Neuronal stem cell (in vitro differentiated cells): ENCODE measurements around the gene HLA-DOA.

Experiments used
- DNase-seq: peaks from one replicate; pipeline ENCODE4 v3.0.0-alpha.2; 2013; ENCODE audit warnings: low spot score
- H2AFZ ChIP-seq: one replicate; pipeline ENCODE4 v1.6.1; 2013; ENCODE audit warnings: mild to moderate bottlenecking, low read length, inconsistent platforms
- H2AK5ac ChIP-seq: 2 replicates; pipeline ENCODE4 v1.6.1; 2013; ENCODE audit warnings: low read depth, mild to moderate bottlenecking, inconsistent platforms, low read length, moderate library complexity, mixed read lengths
- H2BK120ac ChIP-seq: 2 replicates; pipeline ENCODE4 v1.6.1; 2013; ENCODE audit warnings: low read depth, mild to moderate bottlenecking, inconsistent platforms, low read length, moderate library complexity, mixed read lengths
- H2BK12ac ChIP-seq: one replicate; pipeline ENCODE4 v1.6.1; 2013; ENCODE audit warnings: low read length, inconsistent platforms
- H2BK15ac ChIP-seq: 2 replicates; pipeline ENCODE4 v1.6.1; 2013; ENCODE audit warnings: mild to moderate bottlenecking, low read length, inconsistent platforms, mixed read lengths
- H2BK5ac ChIP-seq: one replicate; pipeline ENCODE4 v1.6.1; 2013; ENCODE audit warnings: inconsistent platforms, mild to moderate bottlenecking, low read length, moderate library complexity
- H3K14ac ChIP-seq: one replicate; pipeline ENCODE4 v1.6.1; 2013; ENCODE audit warnings: low read length, inconsistent platforms
- H3K18ac ChIP-seq: 2 replicates; pipeline ENCODE4 v1.6.1; 2013; ENCODE audit warnings: low read length, inconsistent platforms
- H3K23ac ChIP-seq: 2 replicates; pipeline ENCODE4 v1.6.1; 2013; ENCODE audit warnings: low read depth, mild to moderate bottlenecking, mixed read lengths, low read length, inconsistent platforms; ENCODE audit not compliant: poor library complexity
- H3K27ac ChIP-seq: replicated peaks from 3 replicates; pipeline ENCODE4 v1.5.1; 2013; ENCODE audit warnings: low read length, inconsistent platforms
- H3K27me3 ChIP-seq, 3 experiments: 2 replicates each; pipeline ENCODE4 v1.6.1; 2013; ENCODE audit warnings: low read length in 3 of 3, mild to moderate bottlenecking in 2 of 3, inconsistent platforms in 1 of 3, low read depth in 1 of 3, mixed read lengths in 1 of 3, moderate library complexity in 1 of 3; ENCODE audit not compliant: control insufficient read depth in 3 of 3, insufficient read depth in 3 of 3
- H3K36me3 ChIP-seq, 2 donors: replicated peaks in 1 of 2; 2 replicates each; pipeline ENCODE4 v1.6.1; 2013; ENCODE audit warnings: low read length in 2 of 2; ENCODE audit not compliant: control insufficient read depth in 2 of 2, insufficient read depth in 2 of 2
- H3K4ac ChIP-seq: 2 replicates; pipeline ENCODE4 v1.6.1; 2013; ENCODE audit warnings: inconsistent platforms, mild to moderate bottlenecking, low read length, moderate library complexity
- H3K4me1 ChIP-seq, 2 donors: 1 replicate in 1 of 2; 2 replicates in 1 of 2; pipeline ENCODE4 v1.6.1; 2013; ENCODE audit warnings: low read length in 2 of 2, low read depth in 1 of 2; ENCODE audit not compliant: control insufficient read depth in 2 of 2, insufficient read depth in 1 of 2
- H3K4me2 ChIP-seq: one replicate; pipeline ENCODE4 v1.6.1; 2013; ENCODE audit warnings: mild to moderate bottlenecking, low read length, inconsistent platforms; ENCODE audit not compliant: insufficient read depth, poor library complexity, severe bottlenecking
- H3K4me3 ChIP-seq, 2 donors: 2 replicates each; pipeline ENCODE4 v1.5.1; 2013; ENCODE audit warnings: low read length in 2 of 2, mild to moderate bottlenecking in 2 of 2, inconsistent platforms in 1 of 2, moderate library complexity in 1 of 2
- H3K79me1 ChIP-seq: one replicate; pipeline ENCODE4 v1.6.1; 2013; ENCODE audit warnings: low read depth, mild to moderate bottlenecking, inconsistent platforms, low read length, moderate library complexity
- H3K9ac ChIP-seq: one replicate; pipeline ENCODE4 v1.6.1; 2013; ENCODE audit warnings: mild to moderate bottlenecking, low read depth, low read length, inconsistent platforms; ENCODE audit not compliant: poor library complexity
- H3K9me3 ChIP-seq, 2 donors: replicated peaks in 1 of 2; 2 replicates each; pipeline versions ENCODE3 to v1.6.1; 2013; ENCODE audit warnings: low read length in 2 of 2, mild to moderate bottlenecking in 2 of 2, inconsistent platforms in 1 of 2, low read depth in 1 of 2, mixed read lengths in 1 of 2, moderate library complexity in 1 of 2; ENCODE audit not compliant: control insufficient read depth in 2 of 2, insufficient read depth in 1 of 2
- H4K8ac ChIP-seq: one replicate; pipeline ENCODE4 v1.6.1; 2013; ENCODE audit warnings: low read depth, mild to moderate bottlenecking, inconsistent platforms, low read length, moderate library complexity
- H4K91ac ChIP-seq: one replicate; pipeline ENCODE4 v1.6.1; 2013; ENCODE audit warnings: low read length, low read depth, mild to moderate bottlenecking, inconsistent platforms; ENCODE audit not compliant: poor library complexity
- WGBS, 2 donors: extraction: QIAGEN DNeasy Blood & Tissue Kit; methylation state at CpG; one replicate each; pipeline ENCODE4 v1.1.7; 2013; ENCODE audit warnings: missing lambda C conversion rate in 2 of 2, mixed read lengths in 1 of 2; ENCODE audit not compliant: insufficient read length in 2 of 2, insufficient replicate concordance in 1 of 2; ENCODE audit errors: extremely low coverage in 2 of 2; 5-methylcytosine and 5-hydroxymethylcytosine counted together

Gene HLA-DOA

GRCh38 chr6:32982084-32982701, 27.2 kb downstream of the HLA-DOA start:
- Histone ChIP-seq H3K27ac (peak overlapping the region; percentile 41), H3K18ac (no peak overlapping the region), H3K4me1 (peaks cover 0 to 1% of the 10 kb centered on the region in 2 donors), H2AFZ (no peak overlapping the region), H3K36me3 (peaks cover 35 to 54% of the 10 kb centered on the region in 2 donors), H2BK120ac (no peak overlapping the region), H2BK5ac (no peak overlapping the region), H2BK15ac (no peak overlapping the region), H3K9me3 (no peaks in the 10 kb centered on the region), H3K14ac (no peak overlapping the region), H3K4me3 (no peak overlapping the region), H2BK12ac (no peak overlapping the region), H3K27me3 (no peaks in the 10 kb centered on the region), H3K79me1 (peaks cover 11% of the 10 kb centered on the region), H2AK5ac (no peak overlapping the region), H3K4ac (no peak overlapping the region), H3K9ac (no peak overlapping the region), H4K91ac (no peak overlapping the region), H3K23ac (no peak overlapping the region), H3K4me2 (no peak overlapping the region), H4K8ac (no peak overlapping the region)
- no CpG with 5 or more reads among the region's 8 CpGs for WGBS, 2 donors
- no peak for DNase-seq

GRCh38 chr6:32980488-32981038, 28.8 kb downstream of the HLA-DOA start:
- Histone ChIP-seq H3K4ac (no peak overlapping the region), H2AFZ (no peak overlapping the region), H3K4me2 (no peak overlapping the region), H2BK15ac (no peak overlapping the region), H3K4me1 (peaks cover under 1 to 1% of the 10 kb centered on the region in 2 donors), H3K14ac (no peak overlapping the region), H3K36me3 (peaks cover 50 to 70% of the 10 kb centered on the region in 2 donors), H3K18ac (no peak overlapping the region), H2BK5ac (no peak overlapping the region), H2BK12ac (no peak overlapping the region), H2BK120ac (no peak overlapping the region), H3K27ac (no peak overlapping the region), H3K4me3 (no peak overlapping the region), H3K23ac (no peak overlapping the region), H4K91ac (no peak overlapping the region), H3K9ac (peak overlapping the region; percentile 18), H3K27me3 (no peaks in the 10 kb centered on the region), H3K79me1 (peaks cover 12% of the 10 kb centered on the region), H2AK5ac (no peak overlapping the region), H4K8ac (no peak overlapping the region), H3K9me3 (no peaks in the 10 kb centered on the region)
- DNase-seq: no peak
- WGBS, 2 donors: no CpG with 5 or more reads among the region's 11 CpGs

- H3K23ac ChIP-seq: no peak overlapping the region
- no CpG with 5 or more reads among the region's 12 CpGs for WGBS, 2 donors
- H3K4ac ChIP-seq: no peak overlapping the region
- H4K91ac ChIP-seq: no peak overlapping the region
- DNase-seq: no peak
- H3K36me3 ChIP-seq: peaks cover 53 to 76% of the 10 kb centered on the region in 2 donors
- no peak overlapping the region for H3K9ac ChIP-seq
- no peak overlapping the region for H2BK12ac ChIP-seq
- peaks cover 1 to 3% of the 10 kb centered on the region in 2 donors for H3K4me1 ChIP-seq
- H2BK15ac ChIP-seq: no peak overlapping the region
- peaks cover 12% of the 10 kb centered on the region for H3K79me1 ChIP-seq
- no peak overlapping the region for H2AK5ac ChIP-seq
- H2BK5ac ChIP-seq: no peak overlapping the region
- H3K9me3 ChIP-seq: no peaks in the 10 kb centered on the region
- H3K14ac ChIP-seq: no peak overlapping the region
- H3K4me2 ChIP-seq: no peak overlapping the region
- H4K8ac ChIP-seq: no peak overlapping the region
- H3K27me3 ChIP-seq: no peaks in the 10 kb centered on the region
- no peak overlapping the region for H2BK120ac ChIP-seq
- no peak overlapping the region for H3K18ac ChIP-seq
- no peak overlapping the region for H2AFZ ChIP-seq
- no peak overlapping the region for H3K27ac ChIP-seq
- no peak overlapping the region for H3K4me3 ChIP-seq
Observed at GRCh38 chr6:32979720-32980487, 29.5 kb downstream of the HLA-DOA start.

GRCh38 chr6:32977953-32978324, 31.5 kb downstream of the HLA-DOA start:
- H2BK15ac ChIP-seq: no peak overlapping the region
- H3K27me3 ChIP-seq: no peaks in the 10 kb centered on the region
- H2AK5ac ChIP-seq: no peak overlapping the region
- H3K4me2 ChIP-seq: no peak overlapping the region
- H3K27ac ChIP-seq: no peak overlapping the region
- no peak overlapping the region for H3K4ac ChIP-seq
- no peak overlapping the region for H2BK12ac ChIP-seq
- H3K4me3 ChIP-seq: no peak overlapping the region
- no peak overlapping the region for H2BK5ac ChIP-seq
- no peaks in the 10 kb centered on the region for H3K9me3 ChIP-seq
- no peak overlapping the region for H3K23ac ChIP-seq
- no peak overlapping the region for H2BK120ac ChIP-seq
- H3K4me1 ChIP-seq: peaks cover 1 to 3% of the 10 kb centered on the region in 2 donors
- no peak overlapping the region for H2AFZ ChIP-seq
- peaks cover 12% of the 10 kb centered on the region for H3K79me1 ChIP-seq
- no peak overlapping the region for H4K91ac ChIP-seq
- H3K14ac ChIP-seq: no peak overlapping the region
- H3K36me3 ChIP-seq: peaks cover 66 to 96% of the 10 kb centered on the region in 2 donors
- no peak overlapping the region for H3K9ac ChIP-seq
- WGBS, 2 donors: no CpG with 5 or more reads among the region's 7 CpGs
- no peak for DNase-seq
- no peak overlapping the region for H3K18ac ChIP-seq
- no peak overlapping the region for H4K8ac ChIP-seq
